HG03354 (cell line): ENCODE measurements around the gene C1RL.
"Not testable (repeated sequence)": the region's sequence is repeated elsewhere in the genome, so short reads cannot be mapped to it uniquely, and the experiment has no call there.

Source experiments
- ATAC-seq: cut with Tn5 transposase; IDR thresholded peaks from one replicate; pipeline ENCODE4 v1.9.1; 2021; ENCODE audit warnings: mild to moderate bottlenecking; ENCODE audit not compliant: unreplicated experiment, poor library complexity, severe bottlenecking

Gene C1RL

GRCh38 chr12:7120166-7120565, 11.2 kb upstream of the C1RL start:
- ATAC-seq, result no peak

- ATAC-seq, result no peak
Measured at GRCh38 chr12:7118881-7119280, 9.9 kb upstream of the C1RL start.

- no peak for ATAC-seq
Measured at GRCh38 chr12:7117670-7118069, 8.7 kb upstream of the C1RL start.

GRCh38 chr12:7116916-7117315, 7.9 kb upstream of the C1RL start:
- ATAC-seq, result no peak

GRCh38 chr12:7116196-7116595, 7.2 kb upstream of the C1RL start:
- ATAC-seq, result no peak

- no peak for ATAC-seq
Measured at GRCh38 chr12:7114851-7115250, 5.8 kb upstream of the C1RL start.

- no peak for ATAC-seq
Measured at GRCh38 chr12:7114008-7114407, 5.0 kb upstream of the C1RL start.

- no peak for ATAC-seq
Measured at GRCh38 chr12:7113389-7113871, 4.4 kb upstream of the C1RL start.

GRCh38 chr12:7112041-7112440, 3.0 kb upstream of the C1RL start:
- no peak for ATAC-seq

GRCh38 chr12:7110661-7111060, 1.6 kb upstream of the C1RL start:
- no peak for ATAC-seq

- no peak for ATAC-seq
Measured at GRCh38 chr12:7109572-7109920, 532 bp upstream of the C1RL start.

- ATAC-seq, result peak; percentile 92
Measured at GRCh38 chr12:7108003-7108795, 815 bp downstream of the C1RL start.

- no peak for ATAC-seq
Measured at GRCh38 chr12:7107636-7108002, 1.4 kb downstream of the C1RL start.

- ATAC-seq, result not testable (repeated sequence)
Measured at GRCh38 chr12:7107181-7107580, 1.8 kb downstream of the C1RL start.

- no peak for ATAC-seq
Measured at GRCh38 chr12:7106082-7106481, 2.9 kb downstream of the C1RL start.

GRCh38 chr12:7103837-7104584, 5.0 kb downstream of the C1RL start:
- ATAC-seq, result no peak

- no peak for ATAC-seq
Measured at GRCh38 chr12:7102582-7102981, 6.4 kb downstream of the C1RL start.

- ATAC-seq, result no peak
Measured at GRCh38 chr12:7101694-7102131, 7.3 kb downstream of the C1RL start.

- no peak for ATAC-seq
Measured at GRCh38 chr12:7101047-7101693, 7.8 kb downstream of the C1RL start.

- no peak for ATAC-seq
Measured at GRCh38 chr12:7100239-7100638, 8.8 kb downstream of the C1RL start.
